ENCODE results near the gene EME1. TPM values are rescaled to one million over a fixed set of nuclear protein-coding genes. Genes with fewer than 3 reads are reported as not detected.

Gene EME1
- polyA plus RNA-seq, 1 of the 3 experiments (the other 2 are of a cell fraction) = 16.9 TPM

DNA sequence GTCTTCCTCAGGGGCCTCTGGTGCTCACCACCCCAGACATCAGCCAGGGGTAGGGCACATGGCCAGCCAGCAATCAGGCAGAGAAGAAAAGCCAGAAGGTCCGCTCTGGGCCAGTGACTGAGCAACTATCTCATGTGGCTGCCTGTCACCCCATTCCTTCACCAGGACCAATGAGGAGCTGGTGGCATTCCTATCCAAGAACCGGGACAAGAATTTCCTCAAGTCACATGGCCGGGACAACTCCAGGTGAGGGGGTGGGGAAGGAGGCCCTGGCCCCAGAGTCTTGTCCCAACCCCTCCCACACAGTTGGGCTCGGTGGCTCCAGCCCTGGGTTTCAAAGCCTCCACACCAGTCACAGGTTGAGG lies 17.7 kb upstream of the EME1 start:
- Histone ChIP-seq H3K9ac (no peak overlapping the region), H3K4me2 (no peak overlapping the region), H3K36me3 (replicated peaks in 1 of 2; ENCODE audit: control insufficient read depth in 1 of 2, insufficient read depth in 2 of 2, low read length in 1 of 2) (peaks cover 43 to 62% of the 10 kb centered on the region in 2 experiments), H3K9me2 (no peaks in the 10 kb centered on the region), H4K20me1 (ENCODE audit: insufficient read depth) (peaks cover 16% of the 10 kb centered on the region; the same call in 1 of the 2 replicates), H2AFZ (ENCODE audit: low read depth) (no peak overlapping the region), H3K27me3 (ENCODE audit: insufficient read depth) (no peaks in the 10 kb centered on the region), H3K79me2 (ENCODE audit: insufficient read depth) (peaks cover 19% of the 10 kb centered on the region; the same call in 1 of the 2 replicates), H3F3A (replicated peaks; ENCODE audit: insufficient read depth) (no peaks in the 10 kb centered on the region), H3K9me3 (no peaks in the 10 kb centered on the region), H3K4me1 (ENCODE audit: control insufficient read depth in 1 of 2, insufficient read depth in 2 of 2, low read depth in 1 of 2, low read length in 1 of 2) (peaks cover 0 to 9% of the 10 kb centered on the region in 2 experiments; a peak in 1 of 4 replicates), H3K4me3 (ENCODE audit: low read depth in 2 of 2, low read length in 1 of 2) (no peak overlapping the region), H3K27ac (ENCODE audit: low read depth in 2 of 2, low read length in 1 of 2) (no peak overlapping the region)
- ChIA-PET POLR2A (no interaction called here), CTCF (interaction anchor here (0.6 to 1.8 kb wide), 5 partner anchors 9 to 268 kb away, joined by 3 to 7 read pairs (median 3); partner anchors contain the start of gene XYLT2)
- 88% methylated on average over 1 of the region's 4 CpGs for WGBS (ENCODE audit: low lambda C conversion rate)
- TF ChIP-seq JUND (IDR thresholded peaks at IDR 0.05) = no peak
- no peak for TF ChIP-seq FOXJ3 (CRISPR knock-in tag; IDR thresholded peaks at IDR 0.05)
- TF ChIP-seq, protein P1, sequence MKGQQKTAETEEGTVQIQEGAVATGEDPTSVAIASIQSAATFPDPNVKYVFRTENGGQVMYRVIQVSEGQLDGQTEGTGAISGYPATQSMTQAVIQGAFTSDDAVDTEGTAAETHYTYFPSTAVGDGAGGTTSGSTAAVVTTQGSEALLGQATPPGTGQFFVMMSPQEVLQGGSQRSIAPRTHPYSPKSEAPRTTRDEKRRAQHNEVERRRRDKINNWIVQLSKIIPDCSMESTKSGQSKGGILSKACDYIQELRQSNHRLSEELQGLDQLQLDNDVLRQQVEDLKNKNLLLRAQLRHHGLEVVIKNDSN (IDR thresholded peaks at IDR 0.05; ENCODE audit: borderline replicate concordance, low read depth) = no peak
- no peak for TF ChIP-seq FOSL2 (IDR thresholded peaks at IDR 0.05; ENCODE audit: borderline replicate concordance, low read depth)
- no peak for TF ChIP-seq TEAD4 (IDR thresholded peaks at IDR 0.05; ENCODE audit: borderline replicate concordance, insufficient read depth)
- TF ChIP-seq, protein P2, sequence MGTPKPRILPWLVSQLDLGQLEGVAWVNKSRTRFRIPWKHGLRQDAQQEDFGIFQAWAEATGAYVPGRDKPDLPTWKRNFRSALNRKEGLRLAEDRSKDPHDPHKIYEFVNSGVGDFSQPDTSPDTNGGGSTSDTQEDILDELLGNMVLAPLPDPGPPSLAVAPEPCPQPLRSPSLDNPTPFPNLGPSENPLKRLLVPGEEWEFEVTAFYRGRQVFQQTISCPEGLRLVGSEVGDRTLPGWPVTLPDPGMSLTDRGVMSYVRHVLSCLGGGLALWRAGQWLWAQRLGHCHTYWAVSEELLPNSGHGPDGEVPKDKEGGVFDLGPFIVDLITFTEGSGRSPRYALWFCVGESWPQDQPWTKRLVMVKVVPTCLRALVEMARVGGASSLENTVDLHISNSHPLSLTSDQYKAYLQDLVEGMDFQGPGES (IDR thresholded peaks at IDR 0.05; ENCODE audit: low read depth, low read length) = no peak
- no peak for DNase-seq

DNA sequence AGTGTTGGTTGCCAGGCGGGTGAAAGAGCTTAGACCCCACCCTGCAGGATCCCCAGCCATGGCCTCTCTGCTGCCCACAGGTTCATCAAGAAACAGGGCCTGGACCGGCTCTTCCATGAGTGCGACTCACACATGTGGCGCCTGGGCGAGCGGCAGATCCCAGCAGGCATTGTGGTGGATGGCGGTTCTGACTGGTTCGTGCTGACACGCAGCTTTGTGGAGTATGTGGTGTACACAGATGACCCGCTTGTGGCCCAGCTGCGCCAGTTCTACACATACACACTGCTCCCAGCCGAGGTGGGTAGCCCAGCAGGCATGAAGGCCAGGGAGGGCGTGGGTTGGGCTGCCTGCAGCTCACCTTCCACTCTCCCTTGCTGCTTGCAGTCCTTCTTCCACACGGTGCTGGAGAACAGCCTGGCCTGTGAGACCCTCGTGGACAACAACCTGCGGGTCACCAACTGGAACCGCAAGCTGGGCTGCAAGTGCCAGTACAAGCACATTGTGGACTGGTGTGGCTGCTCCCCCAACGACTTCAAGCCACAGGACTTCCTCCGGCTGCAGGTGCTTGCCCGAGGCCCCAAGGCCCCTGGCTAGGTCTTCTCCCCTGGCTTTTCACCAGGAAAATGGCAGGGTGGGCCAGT lies 17.2 kb upstream of the EME1 start:
- H2AFZ ChIP-seq (ENCODE audit: low read depth) = no peak overlapping the region
- H4K20me1 ChIP-seq (ENCODE audit: insufficient read depth) = peaks cover 16% of the 10 kb centered on the region; the same call in 1 of the 2 replicates
- H3K36me3 ChIP-seq (replicated peaks in 1 of 2; ENCODE audit: control insufficient read depth in 1 of 2, insufficient read depth in 2 of 2, low read length in 1 of 2) = peaks cover 43 to 66% of the 10 kb centered on the region in 2 experiments
- no peaks in the 10 kb centered on the region for H3K9me2 ChIP-seq
- no peak overlapping the region for H3K4me2 ChIP-seq
- no peak overlapping the region for H3K9ac ChIP-seq
- no peaks in the 10 kb centered on the region for H3K9me3 ChIP-seq
- no peak overlapping the region for H3K4me3 ChIP-seq (ENCODE audit: low read depth in 2 of 2, low read length in 1 of 2)
- 95% methylated on average over 13 of the region's 20 CpGs for WGBS (ENCODE audit: low lambda C conversion rate)
- H3K27me3 ChIP-seq (ENCODE audit: insufficient read depth) = no peaks in the 10 kb centered on the region
- H3K4me1 ChIP-seq (ENCODE audit: control insufficient read depth in 1 of 2, insufficient read depth in 2 of 2, low read depth in 1 of 2, low read length in 1 of 2) = peaks cover 0 to 9% of the 10 kb centered on the region in 2 experiments; a peak in 1 of 4 replicates
- peaks cover 2% of the 10 kb centered on the region for H3F3A ChIP-seq (replicated peaks; ENCODE audit: insufficient read depth)
- DNase-seq = no peak
- POLR2A ChIA-PET = no interaction called here
- peaks cover 14% of the 10 kb centered on the region; the same call in 1 of the 2 replicates for H3K79me2 ChIP-seq (ENCODE audit: insufficient read depth)
- H3K27ac ChIP-seq (ENCODE audit: low read depth in 2 of 2, low read length in 1 of 2) = no peak overlapping the region
- CTCF ChIA-PET = interaction anchor here (0.6 to 1.8 kb wide), 5 partner anchors 10 to 268 kb away, joined by 3 to 7 read pairs (median 3); partner anchors contain the start of gene XYLT2
- TF ChIP-seq TCF12 (IDR thresholded peaks at IDR 0.05) (no peak), EZH2phosphoT487 (IDR thresholded peaks at IDR 0.05; ENCODE audit: borderline replicate concordance, low read depth) (no peak), RXRA (IDR thresholded peaks at IDR 0.05; ENCODE audit: borderline replicate concordance, low read depth) (no peak), SIN3A (IDR thresholded peaks at IDR 0.05; ENCODE audit: borderline replicate concordance, low read depth, low read length) (no peak), FOXM1 (IDR thresholded peaks at IDR 0.05; ENCODE audit: low read depth) (no peak), CHD2 (IDR thresholded peaks at IDR 0.05; ENCODE audit: low read length, partially characterized antibody) (no peak), RAD21 (IDR thresholded peaks at IDR 0.05; ENCODE audit: low read length) (no peak), NFIC (IDR thresholded peaks at IDR 0.05; ENCODE audit: borderline replicate concordance) (no peak), GABPA (IDR thresholded peaks at IDR 0.05; ENCODE audit: low read depth) (no peak)
- TF ChIP-seq, protein P3, sequence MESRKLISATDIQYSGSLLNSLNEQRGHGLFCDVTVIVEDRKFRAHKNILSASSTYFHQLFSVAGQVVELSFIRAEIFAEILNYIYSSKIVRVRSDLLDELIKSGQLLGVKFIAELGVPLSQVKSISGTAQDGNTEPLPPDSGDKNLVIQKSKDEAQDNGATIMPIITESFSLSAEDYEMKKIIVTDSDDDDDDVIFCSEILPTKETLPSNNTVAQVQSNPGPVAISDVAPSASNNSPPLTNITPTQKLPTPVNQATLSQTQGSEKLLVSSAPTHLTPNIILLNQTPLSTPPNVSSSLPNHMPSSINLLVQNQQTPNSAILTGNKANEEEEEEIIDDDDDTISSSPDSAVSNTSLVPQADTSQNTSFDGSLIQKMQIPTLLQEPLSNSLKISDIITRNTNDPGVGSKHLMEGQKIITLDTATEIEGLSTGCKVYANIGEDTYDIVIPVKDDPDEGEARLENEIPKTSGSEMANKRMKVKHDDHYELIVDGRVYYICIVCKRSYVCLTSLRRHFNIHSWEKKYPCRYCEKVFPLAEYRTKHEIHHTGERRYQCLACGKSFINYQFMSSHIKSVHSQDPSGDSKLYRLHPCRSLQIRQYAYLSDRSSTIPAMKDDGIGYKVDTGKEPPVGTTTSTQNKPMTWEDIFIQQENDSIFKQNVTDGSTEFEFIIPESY (IDR thresholded peaks at IDR 0.05; ENCODE audit: borderline replicate concordance, low read depth) = no peak
- TF ChIP-seq, protein P4, sequence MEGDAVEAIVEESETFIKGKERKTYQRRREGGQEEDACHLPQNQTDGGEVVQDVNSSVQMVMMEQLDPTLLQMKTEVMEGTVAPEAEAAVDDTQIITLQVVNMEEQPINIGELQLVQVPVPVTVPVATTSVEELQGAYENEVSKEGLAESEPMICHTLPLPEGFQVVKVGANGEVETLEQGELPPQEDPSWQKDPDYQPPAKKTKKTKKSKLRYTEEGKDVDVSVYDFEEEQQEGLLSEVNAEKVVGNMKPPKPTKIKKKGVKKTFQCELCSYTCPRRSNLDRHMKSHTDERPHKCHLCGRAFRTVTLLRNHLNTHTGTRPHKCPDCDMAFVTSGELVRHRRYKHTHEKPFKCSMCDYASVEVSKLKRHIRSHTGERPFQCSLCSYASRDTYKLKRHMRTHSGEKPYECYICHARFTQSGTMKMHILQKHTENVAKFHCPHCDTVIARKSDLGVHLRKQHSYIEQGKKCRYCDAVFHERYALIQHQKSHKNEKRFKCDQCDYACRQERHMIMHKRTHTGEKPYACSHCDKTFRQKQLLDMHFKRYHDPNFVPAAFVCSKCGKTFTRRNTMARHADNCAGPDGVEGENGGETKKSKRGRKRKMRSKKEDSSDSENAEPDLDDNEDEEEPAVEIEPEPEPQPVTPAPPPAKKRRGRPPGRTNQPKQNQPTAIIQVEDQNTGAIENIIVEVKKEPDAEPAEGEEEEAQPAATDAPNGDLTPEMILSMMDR (IDR thresholded peaks at IDR 0.05) = no peak
- TF ChIP-seq, protein P2 (IDR thresholded peaks at IDR 0.05; ENCODE audit: low read depth, low read length) = no peak
- TF ChIP-seq, protein P5, sequence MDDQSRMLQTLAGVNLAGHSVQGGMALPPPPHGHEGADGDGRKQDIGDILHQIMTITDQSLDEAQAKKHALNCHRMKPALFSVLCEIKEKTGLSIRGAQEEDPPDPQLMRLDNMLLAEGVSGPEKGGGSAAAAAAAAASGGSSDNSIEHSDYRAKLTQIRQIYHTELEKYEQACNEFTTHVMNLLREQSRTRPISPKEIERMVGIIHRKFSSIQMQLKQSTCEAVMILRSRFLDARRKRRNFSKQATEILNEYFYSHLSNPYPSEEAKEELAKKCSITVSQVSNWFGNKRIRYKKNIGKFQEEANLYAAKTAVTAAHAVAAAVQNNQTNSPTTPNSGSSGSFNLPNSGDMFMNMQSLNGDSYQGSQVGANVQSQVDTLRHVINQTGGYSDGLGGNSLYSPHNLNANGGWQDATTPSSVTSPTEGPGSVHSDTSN (IDR thresholded peaks at IDR 0.05) = no peak
